Motor neuron (in vitro differentiated cells): Measurements from ENCODE around the gene OR1M1. TPM values are rescaled to one million over a fixed set of nuclear protein-coding genes. Genes with fewer than 3 reads are reported as not detected.
"Not testable (repeated sequence)": the region's sequence is repeated elsewhere in the genome, so short reads cannot be mapped to it uniquely, and the experiment has no call there.

Experiments used
- ATAC-seq, 8 experiments: fragments of 200-7000 bp; cut with Tn5 transposase; replicated peaks in 6 of 8; 2 replicates each; pipeline ENCODE4 v1.8.0; 2021; ENCODE audit warnings: mild to moderate bottlenecking in 8 of 8, moderate library complexity in 8 of 8
- H3K27ac ChIP-seq, 2 donors: fragments of 250-450 bp; sonication (Bioruptor Pico); 2 replicates each; pipeline ENCODE4 v1.9.0; 2021; ENCODE audit warnings: antibody characterized with exemption in 2 of 2, mild to moderate bottlenecking in 2 of 2, moderate library complexity in 1 of 2
- H3K4me1 ChIP-seq, 2 donors: fragments of 250-450 bp; sonication (Bioruptor Pico); replicated peaks in 1 of 2; 2 replicates each; pipeline ENCODE4 v1.6.1; 2021; ENCODE audit warnings: antibody characterized with exemption in 2 of 2, mild to moderate bottlenecking in 2 of 2, moderate library complexity in 1 of 2
- H3K4me3 ChIP-seq, 5 donors: fragments of 250-450 bp; sonication (Bioruptor Pico); 2 replicates each; pipeline ENCODE4 v1.9.0; 2021; ENCODE audit warnings: antibody characterized with exemption in 5 of 5, mild to moderate bottlenecking in 5 of 5, moderate library complexity in 4 of 5
- WGBS, 10 experiments: fragments of 450-650 bp; shearing (Covaris generic); methylation state at CpG; one replicate each; pipeline ENCODE4 v1.0.0; 2022; 5-methylcytosine and 5-hydroxymethylcytosine counted together
- in situ Hi-C, 9 experiments: fragments of 400-800 bp; cut with MboI; loops; one replicate each; pipeline ENCODE4 v1.15.0; 2021; ENCODE audit warnings: low sequenced_read_pairs in 9 of 9, low pct_unique_long_range_greater_than_20kb in 2 of 9; ENCODE audit not compliant: unreplicated experiment in 9 of 9
- total RNA-seq, 8 experiments: library from RNA; unstranded; fragments of 300-600 nt; gene quantifications; 2 replicates each; pipeline versions ENCODE4 v1.2.3 to v1.2.4, GENCODE V29; 2022

Gene OR1M1
- under 1 TPM in 4 of 8 experiments, not detected in 4; 0.15 to 0.76 (median 0.21) TPM for total RNA-seq

GRCh38 chr19:9086761-9087160 lies at the start of gene OR1M1:
OR1M1 (plus strand) TSS chr19:9087061; CDS start chr19:9093245, 6,184 bp downstream.
- no peak for ATAC-seq
- WGBS, 10 experiments: 0 to 50% (median 8%) methylated on average over 1 to 2 of the region's 2 CpGs; no CpG with 5 or more reads in 2 of the 10 experiments
- in situ Hi-C loops: loop anchor here in 4 of 9 experiments (25.0 kb wide), 2 partner anchors 424 to 449 kb away; partner anchors contain the start of gene NFILZ (in 1 of the 4)
- Histone ChIP-seq H3K27ac (no peak within 1 kb of the TSS), H3K4me3 (no peak within 1 kb of the TSS), H3K4me1 (no peaks in the 10 kb centered on the region)

- no peak for ATAC-seq
- WGBS, 10 experiments: 7 to 100% (median 55%) methylated on average over 1 to 8 of the region's 8 CpGs
- Histone ChIP-seq H3K27ac (no peak overlapping the region), H3K4me1 (no peaks in the 10 kb centered on the region), H3K4me3 (no peak overlapping the region)
- in situ Hi-C loops: no loop called here
Measured at GRCh38 chr19:9037400-9038062, 49.3 kb upstream of the OR1M1 start.

GRCh38 chr19:9039728-9040127 lies 47.1 kb upstream of the OR1M1 start:
- no peak for ATAC-seq
- 0 to 89% (median 60%) methylated on average over 1 to 4 of the region's 5 CpGs; no CpG with 5 or more reads in 3 of the 10 experiments for WGBS, 10 experiments
- no peaks in the 10 kb centered on the region for H3K4me1 ChIP-seq
- no peak overlapping the region for H3K27ac ChIP-seq
- no peak overlapping the region for H3K4me3 ChIP-seq
- in situ Hi-C loops: no loop called here

- no peak overlapping the region for H3K27ac ChIP-seq
- no peaks in the 10 kb centered on the region for H3K4me1 ChIP-seq
- H3K4me3 ChIP-seq: no peak overlapping the region
- in situ Hi-C loops: no loop called here
- 0 to 71% (median 43%) methylated on average over 1 to 6 of the region's 9 CpGs; no CpG with 5 or more reads in 4 of the 10 experiments for WGBS, 10 experiments
- ATAC-seq: no peak
Measured at GRCh38 chr19:9040131-9040530, 46.7 kb upstream of the OR1M1 start.

- no peak overlapping the region for H3K4me3 ChIP-seq
- in situ Hi-C loops: no loop called here
- no peak overlapping the region for H3K27ac ChIP-seq
- ATAC-seq: no peak
- H3K4me1 ChIP-seq: no peaks in the 10 kb centered on the region
- 13 to 88% (median 80%) methylated on average over 1 to 4 of the region's 8 CpGs; no CpG with 5 or more reads in 4 of the 10 experiments for WGBS, 10 experiments
Measured at GRCh38 chr19:9041023-9041422, 45.8 kb upstream of the OR1M1 start.

- H3K4me3 ChIP-seq: no peak overlapping the region
- 39 to 100% (median 86%) methylated on average over 1 to 5 of the region's 5 CpGs for WGBS, 10 experiments
- H3K27ac ChIP-seq: no peak overlapping the region
- in situ Hi-C loops: no loop called here
- no peaks in the 10 kb centered on the region for H3K4me1 ChIP-seq
- ATAC-seq: no peak
Measured at GRCh38 chr19:9043524-9043923, 43.3 kb upstream of the OR1M1 start.

- in situ Hi-C loops: no loop called here
- Histone ChIP-seq H3K4me1 (no peaks in the 10 kb centered on the region), H3K4me3 (no peak overlapping the region), H3K27ac (no peak overlapping the region)
- WGBS, 10 experiments: 0 to 100% (median 67%) methylated on average over 1 to 3 of the region's 3 CpGs; no CpG with 5 or more reads in 5 of the 10 experiments
- no peak for ATAC-seq
Measured at GRCh38 chr19:9044449-9044848, 42.4 kb upstream of the OR1M1 start.

- Histone ChIP-seq H3K4me3 (no peak overlapping the region), H3K4me1 (no peaks in the 10 kb centered on the region), H3K27ac (no peak overlapping the region)
- in situ Hi-C loops: no loop called here
- ATAC-seq: no peak
- WGBS, 10 experiments: 14 to 90% (median 31%) methylated on average over 2 to 4 of the region's 4 CpGs
Measured at GRCh38 chr19:9046694-9047093, 40.2 kb upstream of the OR1M1 start.

GRCh38 chr19:9052894-9053293 lies 34.0 kb upstream of the OR1M1 start:
- ATAC-seq: no peak
- Histone ChIP-seq H3K4me1 (peaks cover 0 to 13% of the 10 kb centered on the region in 2 donors), H3K4me3 (no peak overlapping the region), H3K27ac (no peak overlapping the region)
- WGBS, 10 experiments: 0 to 100% (median 59%) methylated on average over 1 to 4 of the region's 4 CpGs; no CpG with 5 or more reads in 3 of the 10 experiments
- in situ Hi-C loops: no loop called here

- ATAC-seq, H3K27ac ChIP-seq, in situ Hi-C loops, H3K4me3 ChIP-seq: not testable (repeated sequence)
- 0 to 100% (median 94%) methylated on average over 1 to 6 of the region's 6 CpGs; no CpG with 5 or more reads in 3 of the 10 experiments for WGBS, 10 experiments
- peaks cover 0 to 14% of the 10 kb centered on the region in 2 donors for H3K4me1 ChIP-seq
Measured at GRCh38 chr19:9053674-9054073, 33.2 kb upstream of the OR1M1 start.

GRCh38 chr19:9054207-9054606 lies 32.7 kb upstream of the OR1M1 start:
- 30 to 100% (median 64%) methylated on average over 2 to 7 of the region's 8 CpGs; no CpG with 5 or more reads in 1 of the 10 experiments for WGBS, 10 experiments
- Histone ChIP-seq H3K27ac (no peak overlapping the region), H3K4me3 (no peak overlapping the region), H3K4me1 (peaks cover 0 to 19% of the 10 kb centered on the region in 2 donors)
- in situ Hi-C loops: no loop called here
- no peak for ATAC-seq

- no peak for ATAC-seq
- Histone ChIP-seq H3K4me1 (peaks cover 0 to 20% of the 10 kb centered on the region in 2 donors), H3K4me3 (no peak overlapping the region), H3K27ac (no peak overlapping the region)
- in situ Hi-C loops: no loop called here
- WGBS, 10 experiments: 52% methylated on average over 4 of the region's 8 CpGs; no CpG with 5 or more reads in 9 of the 10 experiments
Measured at GRCh38 chr19:9054765-9055164, 32.1 kb upstream of the OR1M1 start.

- H3K4me3 ChIP-seq, in situ Hi-C loops, H3K27ac ChIP-seq, ATAC-seq: not testable (repeated sequence)
- H3K4me1 ChIP-seq: peaks cover 0 to 20% of the 10 kb centered on the region in 2 donors
- WGBS, 10 experiments: 77 to 100% (median 90%) methylated on average over 1 to 5 of the region's 9 CpGs; no CpG with 5 or more reads in 4 of the 10 experiments
Measured at GRCh38 chr19:9056131-9056530, 30.7 kb upstream of the OR1M1 start.
